Endothelial cell of umbilical vein (primary cell): Measurements from ENCODE around the gene SUCLG2.

Experiments
- CTCF ChIP-seq, 2 donors: IDR thresholded peaks; 1 replicate in 1 of 2; 2 replicates in 1 of 2; pipeline ENCODE4 v1.5.1; 2011; ENCODE audit warnings: low read length in 2 of 2, mild to moderate bottlenecking in 2 of 2, moderate library complexity in 2 of 2, control low read depth in 1 of 2, inconsistent platforms in 1 of 2, low read depth in 1 of 2; ENCODE audit not compliant: insufficient read depth in 1 of 2; ENCODE audit errors: extremely low read depth in 1 of 2
- EZH2 ChIP-seq: IDR thresholded peaks from 2 replicates; pipeline ENCODE4 v1.6.1; 2012; ENCODE audit warnings: borderline replicate concordance, low read depth, mild to moderate bottlenecking, moderate library complexity, low read length, inconsistent platforms; ENCODE audit not compliant: severe bottlenecking
- JUN ChIP-seq: IDR thresholded peaks from 2 replicates; pipeline ENCODE4 v1.6.1; 2011; ENCODE audit warnings: borderline replicate concordance, low read depth; ENCODE audit not compliant: insufficient read length, insufficient read depth
- MAX ChIP-seq: IDR thresholded peaks from 2 replicates; pipeline ENCODE4 v1.6.1; 2011; ENCODE audit not compliant: insufficient read depth, insufficient read length
- POLR2A ChIP-seq: IDR thresholded peaks from 2 replicates; pipeline ENCODE4 v1.6.1; 2012; ENCODE audit warnings: low read depth, mild to moderate bottlenecking, control low read depth, low read length
- POLR2AphosphoS5 ChIP-seq: IDR thresholded peaks from 2 replicates; pipeline ENCODE4 v1.6.1; 2012; ENCODE audit warnings: low read depth, mild to moderate bottlenecking, control low read depth, low read length, moderate library complexity; ENCODE audit not compliant: insufficient read depth

GRCh38 chr3:67419779-67420178 is 234.6 kb downstream of the SUCLG2 start:
- TF ChIP-seq POLR2AphosphoS5 (no peak), POLR2A (no peak), MAX (no peak), CTCF (IDR thresholded peaks at IDR 0.05; ENCODE audit: extremely low read depth in 1 of 2, insufficient read depth in 1 of 2, low read depth in 1 of 2, low read length in 2 of 2) (no peak), JUN (no peak), EZH2 (no peak)
